Measurements from ENCODE around the gene DGKD.
"Not testable (repeated sequence)": the region's sequence is repeated elsewhere in the genome, so short reads cannot be mapped to it uniquely, and the experiment has no call there.

The DGKD gene

GRCh38 chr2:233365861-233366520, 11.7 kb downstream of the DGKD start:
- DNase-seq = no peak

GRCh38 chr2:233367586-233367985, 13.3 kb downstream of the DGKD start:
- no peak for DNase-seq

DNA sequence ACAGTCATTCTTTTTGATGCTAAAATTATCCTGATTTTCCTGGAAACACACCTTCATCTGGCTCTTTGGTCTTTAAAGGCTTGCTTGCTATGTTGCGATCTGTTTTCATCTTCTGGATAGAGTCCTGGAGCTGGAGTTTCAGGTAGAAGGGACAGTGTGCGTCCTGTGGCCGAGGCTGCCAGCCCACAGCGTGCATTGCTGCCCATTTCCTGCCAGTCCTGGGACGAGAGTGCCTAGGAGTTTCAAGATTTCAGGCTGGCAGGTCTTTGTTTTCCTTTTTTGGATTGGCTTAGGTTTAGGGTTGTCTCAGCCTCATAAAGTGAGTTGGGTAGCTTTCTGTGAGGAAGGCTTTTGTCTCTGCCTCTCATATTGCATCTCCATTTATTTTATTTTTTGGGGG, 14.5 kb downstream of the DGKD start:
- DNase-seq = no peak

- DNase-seq = no peak
These were observed 15.2 kb downstream of the DGKD start for GRCh38 chr2:233369462-233369861.

DNA sequence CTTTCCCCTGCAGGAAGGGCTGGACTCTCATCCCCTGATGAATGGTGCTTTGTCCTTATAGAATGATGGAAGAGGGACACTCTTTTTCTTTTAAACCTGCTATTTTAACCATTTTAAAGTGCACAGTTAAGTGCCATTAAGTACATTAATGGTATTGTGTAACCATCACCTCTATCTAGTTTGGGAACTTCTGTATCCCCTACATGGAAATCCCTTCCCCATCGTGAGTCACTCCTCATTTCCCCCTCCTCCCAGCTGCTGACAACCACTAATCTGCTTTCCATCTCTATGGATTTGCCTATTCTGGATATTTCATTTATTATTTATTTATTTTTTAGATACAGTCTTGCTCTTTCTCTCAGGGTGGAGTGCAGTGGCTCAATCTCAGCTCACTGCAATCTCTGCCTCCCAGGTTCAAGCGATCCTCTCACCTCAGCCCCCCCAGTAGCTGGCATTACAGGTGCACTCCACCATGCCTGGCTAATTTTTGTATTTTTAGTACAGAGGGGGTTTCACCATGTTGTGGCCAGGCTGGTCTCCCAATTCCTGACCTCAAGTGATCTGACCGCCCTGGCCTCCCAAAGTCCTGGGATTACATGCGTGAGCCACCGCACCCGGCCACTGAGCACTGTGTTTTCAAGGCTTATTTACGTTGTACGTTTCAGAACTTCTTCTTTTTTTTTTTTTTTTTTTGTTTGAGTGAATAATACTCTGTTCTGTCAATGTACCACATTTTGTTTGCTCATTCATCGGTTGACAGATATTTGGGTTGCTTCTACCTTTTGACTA, 15.8 kb downstream of the DGKD start:
- DNase-seq = no peak

- no peak for DNase-seq
These were observed 17.3 kb downstream of the DGKD start for GRCh38 chr2:233371641-233372040.

DNA sequence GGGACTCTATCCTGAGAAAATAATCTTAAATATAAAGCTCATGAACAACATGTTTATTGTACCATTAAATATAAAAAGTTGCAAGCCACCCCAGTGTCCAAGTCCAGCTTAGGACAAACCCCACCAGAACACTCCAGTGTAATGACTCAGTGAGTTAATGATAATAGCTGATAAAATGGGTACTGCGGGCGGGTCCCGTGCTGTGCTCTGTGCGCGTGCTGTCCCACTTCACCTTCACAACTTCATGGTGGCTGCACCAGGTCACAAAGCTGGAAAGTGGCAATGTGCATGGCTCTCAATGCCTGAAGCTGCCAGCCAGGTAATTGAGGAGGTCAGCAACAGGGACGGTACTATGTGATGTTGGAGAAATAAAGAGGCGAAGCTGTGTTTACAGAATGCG, 18.6 kb downstream of the DGKD start:
- no peak for DNase-seq

- DNase-seq = no peak
These were observed 19.0 kb downstream of the DGKD start for GRCh38 chr2:233373316-233373715.

- DNase-seq = not testable (repeated sequence)
These were observed 20.5 kb downstream of the DGKD start for GRCh38 chr2:233374776-233375175.

- DNase-seq = no peak
These were observed 21.4 kb downstream of the DGKD start for GRCh38 chr2:233375490-233376314.

- DNase-seq = no peak
These were observed 24.7 kb downstream of the DGKD start for GRCh38 chr2:233379034-233379433.

DNA sequence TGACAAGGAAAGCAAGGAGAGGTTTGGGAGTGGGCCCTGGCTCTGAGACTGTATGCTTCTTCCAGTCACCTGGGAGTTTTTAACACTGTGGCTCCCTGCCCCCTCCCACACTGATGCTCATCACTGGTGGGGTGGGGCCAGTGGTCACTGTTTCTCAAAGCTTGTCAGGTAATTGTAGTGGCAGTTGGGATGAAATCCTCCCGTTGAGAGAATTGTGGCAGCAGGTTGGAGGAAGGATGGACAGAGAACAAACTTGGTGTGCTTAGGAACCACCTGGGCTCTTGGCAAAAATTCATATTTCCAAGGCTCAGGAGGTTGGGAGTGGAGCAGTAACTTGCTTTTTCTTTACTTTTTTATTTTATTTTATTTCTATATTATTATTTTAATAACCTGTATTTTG, 25.1 kb downstream of the DGKD start:
- no peak for DNase-seq

GRCh38 chr2:233380132-233380895, 26.0 kb downstream of the DGKD start:
- no peak for DNase-seq

GRCh38 chr2:233380995-233381637, 26.8 kb downstream of the DGKD start:
- DNase-seq = no peak

DNA sequence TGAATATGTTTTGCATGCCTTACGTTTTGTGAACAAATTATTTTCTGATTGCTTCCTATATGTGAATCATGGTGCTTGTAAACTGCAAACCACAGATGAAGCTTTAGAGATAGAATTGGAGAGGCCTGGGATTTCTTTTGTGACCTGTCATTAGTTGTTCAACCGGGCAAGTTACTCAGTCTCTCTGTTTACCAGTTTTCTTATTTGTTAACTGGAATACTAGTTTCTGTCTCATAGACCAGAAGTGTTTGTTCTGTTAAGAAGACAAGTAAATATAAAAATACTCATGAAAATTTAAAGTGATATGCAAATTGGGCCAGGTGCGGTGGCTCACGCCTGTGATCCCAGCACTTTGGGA, 27.3 kb downstream of the DGKD start:
- no peak for DNase-seq

DNA sequence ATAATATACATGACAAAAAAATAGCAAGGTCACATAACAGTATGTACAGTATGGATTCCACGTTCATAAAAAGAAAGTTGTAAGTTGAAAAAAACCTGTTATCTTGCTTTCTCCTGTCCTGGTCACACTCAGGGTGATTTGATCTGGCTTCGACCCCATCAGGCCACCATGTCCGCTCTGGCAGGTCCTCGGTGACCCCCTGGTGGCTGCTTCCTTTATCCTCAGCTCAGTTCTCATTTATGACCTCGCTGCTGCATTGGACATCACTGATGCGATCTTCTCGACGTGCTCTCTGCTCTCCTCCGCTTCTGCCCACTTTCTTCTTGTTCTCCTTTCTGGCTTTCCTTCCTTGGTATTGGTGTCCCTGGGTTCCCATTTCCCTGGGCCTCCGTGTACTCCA, 29.7 kb downstream of the DGKD start:
- no peak for DNase-seq

DNA sequence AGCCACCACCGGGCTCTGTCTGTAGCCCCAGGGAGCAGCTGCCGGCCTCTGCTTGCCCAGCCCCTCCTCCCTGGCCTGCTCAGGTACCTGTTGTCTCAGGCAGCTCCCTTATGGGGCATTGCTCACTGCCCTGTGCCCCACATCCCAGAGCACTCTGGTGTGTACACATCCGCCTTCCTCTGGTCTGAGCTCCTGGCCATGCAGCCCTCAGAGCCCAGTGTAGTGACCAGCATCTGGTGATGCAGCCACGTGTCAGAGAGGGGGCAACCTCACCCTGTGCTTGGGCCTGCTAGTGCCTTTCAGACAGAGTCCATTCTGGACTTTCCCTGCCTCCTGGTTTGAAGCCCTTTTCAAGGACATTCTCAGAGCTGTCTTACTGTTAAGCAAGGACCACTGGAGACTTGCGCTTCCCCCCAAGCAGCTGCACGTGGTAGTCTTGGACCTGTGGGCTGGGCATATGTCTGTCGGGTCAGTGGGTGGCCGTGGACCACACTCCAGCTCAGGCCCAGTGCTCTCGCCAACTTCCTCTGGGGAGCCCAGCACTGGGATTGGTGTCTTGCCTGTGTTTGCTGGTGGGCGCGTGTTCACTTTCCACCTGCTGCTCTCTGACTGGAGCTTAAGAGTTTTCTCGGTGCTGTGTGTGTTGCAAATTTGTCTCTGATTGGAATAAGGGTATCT, 30.7 kb downstream of the DGKD start:
- DNase-seq = no peak

DNA sequence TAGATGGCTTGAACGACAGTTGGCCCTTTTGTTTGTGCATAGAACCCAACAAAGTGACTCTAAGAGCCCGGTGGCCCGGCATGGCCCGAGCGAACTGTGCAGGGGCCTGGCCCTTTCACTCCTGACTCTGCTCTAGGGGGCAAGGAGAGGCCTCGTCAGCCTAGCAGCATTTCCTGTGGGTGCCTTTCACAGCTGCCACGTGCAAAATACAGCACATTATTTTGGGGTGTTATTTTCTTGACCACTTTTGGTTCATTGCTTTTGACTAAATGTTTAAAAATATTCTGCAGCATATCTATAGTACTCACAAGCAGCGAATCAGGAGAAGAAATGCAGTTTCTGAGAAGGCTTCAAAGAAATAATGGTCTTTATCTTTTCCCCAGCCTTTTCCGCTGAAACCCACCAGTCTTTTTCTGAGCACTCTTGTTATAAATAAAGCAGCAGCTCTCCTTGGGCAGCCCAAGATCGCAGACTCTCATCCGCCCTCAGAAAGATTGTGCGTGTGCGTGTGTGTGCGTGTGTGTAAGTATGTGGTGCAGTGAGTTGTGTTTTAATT, 31.3 kb downstream of the DGKD start:
- DNase-seq = no peak

- DNase-seq = no peak
These were observed 32.2 kb downstream of the DGKD start for GRCh38 chr2:233386382-233387041.

DNA sequence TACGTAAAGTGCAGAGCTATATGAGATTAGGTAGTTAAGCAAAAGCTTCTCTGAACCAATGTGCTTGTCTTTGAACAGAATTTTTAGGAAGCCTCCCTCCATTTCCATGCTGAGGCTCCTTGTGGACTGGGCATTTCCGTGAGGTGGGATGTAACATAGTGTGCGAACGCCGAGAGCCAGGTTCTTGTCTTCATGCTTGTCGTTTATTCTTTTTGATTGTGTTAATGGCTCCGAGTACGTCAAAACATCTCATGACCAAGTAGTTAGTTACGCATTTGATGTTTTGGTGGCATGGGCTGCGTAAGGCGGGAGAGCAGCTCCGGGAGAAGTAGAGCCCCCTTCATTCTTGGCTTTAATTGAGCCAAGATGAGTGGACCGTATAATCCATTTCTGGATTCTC, 32.9 kb downstream of the DGKD start:
- DNase-seq = no peak

Measured in NCI-H345 (cell line).